H1 (cell line): ENCODE results near the gene CDK9. TPM values are rescaled to one million over a fixed set of nuclear protein-coding genes. Genes with fewer than 3 reads are reported as not detected.

Experiments used
- CTCF ChIA-PET: fragments of 300-600 bp; sonication (Branson Sonifier 250); formaldehyde crosslinking; loops from one replicate; lab custom pipeline; 2021; ENCODE audit not compliant: partially characterized antibody; lab: Charles Lee
- POLR2A ChIA-PET: fragments of 300-600 bp; sonication (Branson Sonifier 250); formaldehyde crosslinking; loops from one replicate; lab custom pipeline; 2021; ENCODE audit warnings: inconsistent platforms; ENCODE audit not compliant: partially characterized antibody; lab: Charles Lee
- DNase-seq, 2 experiments: peaks; one replicate each; pipeline versions ENCODE4 v3.0.0 to v3.0.0-alpha.2; 2010 to 2022; ENCODE audit warnings: low spot score in 2 of 2, low read depth in 1 of 2, mixed read lengths in 1 of 2
- FAIRE-seq: peaks from 2 replicates; lab custom pipeline; 2011; peaks lifted over from hg19 to GRCh38; lab: Jason Lieb, UNC
- H2AFZ ChIP-seq: 2 replicates; pipeline ENCODE4 v1.8.1; 2012; ENCODE audit warnings: low read length, inconsistent platforms
- H2AK5ac ChIP-seq: 2 replicates; pipeline ENCODE4 v1.6.1; 2013; ENCODE audit warnings: low read depth, low read length
- H2BK120ac ChIP-seq: replicated peaks from 2 replicates; pipeline ENCODE3; 2013; ENCODE audit warnings: low read depth, low read length, inconsistent platforms
- H2BK12ac ChIP-seq: 2 replicates; pipeline ENCODE4 v1.6.1; 2013; ENCODE audit warnings: low read depth, low read length
- H2BK15ac ChIP-seq: 2 replicates; pipeline ENCODE4 v1.6.1; 2013; ENCODE audit warnings: low read length
- H2BK20ac ChIP-seq: 2 replicates; pipeline ENCODE4 v1.6.1; 2013; ENCODE audit warnings: low read length
- H2BK5ac ChIP-seq: 2 replicates; pipeline ENCODE4 v1.6.1; 2013; ENCODE audit warnings: low read depth, low read length
- H3K14ac ChIP-seq: 2 replicates; pipeline ENCODE4 v1.6.1; 2013; ENCODE audit warnings: inconsistent platforms; ENCODE audit not compliant: insufficient read length
- H3K18ac ChIP-seq: 2 replicates; pipeline ENCODE4 v1.6.1; 2013; ENCODE audit warnings: low read length; ENCODE audit errors: extremely low read depth
- H3K23ac ChIP-seq: 2 replicates; pipeline ENCODE4 v1.6.1; 2013; ENCODE audit warnings: inconsistent platforms; ENCODE audit not compliant: insufficient read length
- H3K23me2 ChIP-seq: 2 replicates; pipeline ENCODE4 v1.6.1; 2013; ENCODE audit warnings: low read depth, low read length
- H3K27ac ChIP-seq: 2 replicates; pipeline ENCODE4 v1.6.1; 2011; ENCODE audit warnings: low read depth, low read length, inconsistent platforms
- H3K27me3 ChIP-seq, 4 experiments: replicated peaks in 1 of 4; 1 replicate in 1 of 4; 2 replicates in 3 of 4; pipeline versions ENCODE4 v1.6.1 to v1.8.1; 2011 to 2013; ENCODE audit warnings: low read length in 3 of 4, mild to moderate bottlenecking in 3 of 4, inconsistent platforms in 2 of 4, mixed read lengths in 2 of 4, moderate library complexity in 1 of 4; ENCODE audit not compliant: control insufficient read depth in 3 of 4, insufficient read depth in 3 of 4; ENCODE audit errors: extremely low read depth in 1 of 4
- H3K36me3 ChIP-seq, 4 experiments: 2 replicates each; pipeline versions ENCODE4 v1.6.1 to v1.8.1; 2011 to 2013; ENCODE audit warnings: mild to moderate bottlenecking in 4 of 4, low read length in 3 of 4, moderate library complexity in 2 of 4, control low read depth in 1 of 4, inconsistent platforms in 1 of 4; ENCODE audit not compliant: insufficient read depth in 4 of 4, control insufficient read depth in 2 of 4
- H3K4ac ChIP-seq: replicated peaks from 2 replicates; pipeline ENCODE3; 2013; ENCODE audit warnings: low read length, low read depth, mixed read lengths, inconsistent platforms; ENCODE audit not compliant: insufficient read length
- H3K4me1 ChIP-seq, 4 experiments: replicated peaks in 1 of 4; 1 replicate in 1 of 4; 2 replicates in 3 of 4; pipeline versions ENCODE4 v1.6.1 to v1.8.1; 2011 to 2013; ENCODE audit warnings: low read length in 3 of 4, inconsistent platforms in 2 of 4, mixed read lengths in 1 of 4; ENCODE audit not compliant: insufficient read depth in 4 of 4, control insufficient read depth in 3 of 4
- H3K4me2 ChIP-seq, 2 experiments: 2 replicates each; pipeline versions ENCODE4 v1.6.1 to v1.8.1; 2011 to 2013; ENCODE audit warnings: low read depth in 2 of 2, low read length in 2 of 2, control low read depth in 1 of 2, inconsistent platforms in 1 of 2, mild to moderate bottlenecking in 1 of 2; ENCODE audit not compliant: insufficient read depth in 1 of 2
- H3K4me3 ChIP-seq, 4 experiments: fragments of 200-600, 300-600 bp in 1 of 4; sonication (generic), shearing (Covaris generic), sonication (Bioruptor Twin) in 1 of 4; 2 replicates each; pipeline versions ENCODE4 v1.5.1 to v1.8.1; 2011 to 2016; ENCODE audit warnings: low read length in 4 of 4, low read depth in 3 of 4, control low read depth in 2 of 4, inconsistent platforms in 2 of 4, mild to moderate bottlenecking in 2 of 4, mixed read lengths in 1 of 4, moderate library complexity in 1 of 4; ENCODE audit not compliant: insufficient read depth in 2 of 4; ENCODE audit errors: extremely low read depth in 1 of 4
- H3K56ac ChIP-seq: replicated peaks from 2 replicates; pipeline ENCODE3; 2013; ENCODE audit warnings: low read depth, mild to moderate bottlenecking, mixed read lengths, low read length, inconsistent platforms; ENCODE audit not compliant: insufficient read length
- H3K79me1 ChIP-seq: 2 replicates; pipeline ENCODE4 v1.6.1; 2013; ENCODE audit warnings: low read depth, low read length, control low read depth
- H3K79me2 ChIP-seq, 2 experiments: 2 replicates each; pipeline versions ENCODE4 v1.6.1 to v1.8.1; 2012 to 2013; ENCODE audit warnings: low read length in 2 of 2, mild to moderate bottlenecking in 2 of 2, inconsistent platforms in 1 of 2; ENCODE audit not compliant: insufficient read depth in 2 of 2, control insufficient read depth in 1 of 2
- H3K9ac ChIP-seq, 4 experiments: replicated peaks in 1 of 4; 1 replicate in 1 of 4; 2 replicates in 3 of 4; pipeline versions ENCODE4 v1.6.1 to v1.8.1; 2011 to 2013; ENCODE audit warnings: low read depth in 3 of 4, low read length in 3 of 4, control low read depth in 2 of 4, mild to moderate bottlenecking in 2 of 4, moderate library complexity in 2 of 4, inconsistent platforms in 1 of 4; ENCODE audit errors: extremely low read depth in 1 of 4
- H3K9me3 ChIP-seq, 2 experiments: 2 replicates each; pipeline versions ENCODE4 v1.6.1 to v1.8.1; 2012 to 2013; ENCODE audit warnings: mild to moderate bottlenecking in 2 of 2, moderate library complexity in 2 of 2, control low read depth in 1 of 2, inconsistent platforms in 1 of 2, low read depth in 1 of 2, low read length in 1 of 2, mixed read lengths in 1 of 2; ENCODE audit not compliant: insufficient read depth in 2 of 2
- H4K20me1 ChIP-seq, 2 experiments: replicated peaks in 1 of 2; 2 replicates each; pipeline versions ENCODE3 to v1.8.1; 2011 to 2013; ENCODE audit warnings: inconsistent platforms in 2 of 2, low read length in 2 of 2, mild to moderate bottlenecking in 1 of 2; ENCODE audit not compliant: insufficient read depth in 2 of 2, control insufficient read depth in 1 of 2
- H4K5ac ChIP-seq: 2 replicates; pipeline ENCODE4 v1.6.1; 2013; ENCODE audit warnings: low read length, low read depth, mixed read lengths, inconsistent platforms; ENCODE audit not compliant: insufficient read length
- H4K8ac ChIP-seq: 2 replicates; pipeline ENCODE4 v1.8.0; 2013; ENCODE audit warnings: mild to moderate bottlenecking, moderate library complexity, low read length, inconsistent platforms; ENCODE audit not compliant: insufficient read depth; ENCODE audit errors: extremely low read depth
- H4K91ac ChIP-seq: replicated peaks from 2 replicates; pipeline ENCODE3; 2013; ENCODE audit warnings: low read length, mixed read lengths, inconsistent platforms; ENCODE audit not compliant: insufficient read length
- POU5F1 ChIP-seq: IDR thresholded peaks from 2 replicates; pipeline ENCODE4 v1.6.1; 2011; ENCODE audit warnings: low read depth, mild to moderate bottlenecking, low read length, moderate library complexity
- SIN3A ChIP-seq, 2 experiments: IDR thresholded peaks in 1 of 2; conservative IDR thresholded peaks in 1 of 2; 2 replicates each; pipeline ENCODE4 v1.6.1; 2011 to 2012; ENCODE audit warnings: low read length in 2 of 2, improper control_type of control experiment in 1 of 2, low read depth in 1 of 2, mild to moderate bottlenecking in 1 of 2
- WGBS, 2 experiments: shearing (Covaris generic) in 1 of 2; methylation state at CpG; one replicate each; pipeline versions ENCODE4 v1.1.6 to v1.1.7; 2013 to 2015; ENCODE audit warnings: low lambda C conversion rate in 2 of 2, mixed read lengths in 2 of 2, inconsistent platforms in 1 of 2, low coverage in 1 of 2, missing lambda C conversion rate in 1 of 2; ENCODE audit not compliant: insufficient replicate concordance in 2 of 2, insufficient coverage in 1 of 2, insufficient read length in 1 of 2; ENCODE audit errors: extremely low coverage in 1 of 2, missing lambda C conversion rate in 1 of 2; 5-methylcytosine and 5-hydroxymethylcytosine counted together
- polyA plus RNA-seq, 7 experiments: library from polyadenylated mRNA; depleted of rRNA in 3 of 7; stranded (reverse) in 5 of 7; unstranded in 2 of 7; fragments of >200 nt in 5 of 7; fragments of 200-250 nt in 2 of 7; gene quantifications; 1 replicate in 5 of 7; 2 replicates in 1 of 7; 4 replicates in 1 of 7; pipeline versions ENCODE4 v1.2.1 to v1.2.3, GENCODE V29; 2011 to 2013; ENCODE audit warnings: missing spikeins in 2 of 7, mixed read lengths in 2 of 7
- total RNA-seq: library from RNA; stranded (reverse); fragmentation: NEBNext Ultra II Directional; extraction: Animal tissue kit (Norgen Biotek cat#: 25700); gene quantifications from 2 replicates; pipeline ENCODE4 v1.2.1, GENCODE V29; 2021
- TF ChIP-seq, protein P1 (sequence below): IDR thresholded peaks from 2 replicates; pipeline ENCODE4 v1.6.1; 2012; ENCODE audit warnings: low read length, inconsistent platforms

Gene CDK9
- total and polyA plus RNA-seq, 2 of the 8 experiments (the other 6 are each of a cell fraction or from before 2014, with no cell fraction given), result 69.1 to 87.5 TPM

DNA sequence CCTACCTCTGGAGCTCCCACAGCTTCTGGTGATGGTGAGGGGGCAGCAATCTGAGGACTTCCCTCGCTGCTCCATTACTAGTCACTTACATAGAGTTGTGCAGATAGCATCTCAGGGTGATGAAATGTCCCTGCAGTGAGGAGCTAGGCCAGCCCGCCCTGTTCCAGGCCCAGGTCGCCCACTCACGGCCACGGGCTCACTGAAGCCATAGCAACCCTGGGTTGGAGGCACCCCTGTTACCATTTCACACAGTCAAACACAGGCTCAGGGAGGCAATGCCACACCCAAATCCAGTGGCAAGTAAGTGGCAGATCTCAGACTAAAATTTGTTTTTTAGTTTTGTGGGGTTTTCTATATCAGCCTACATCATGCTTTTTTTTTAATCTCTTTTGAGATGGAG lies 27.0 kb upstream of the CDK9 start:
- Histone ChIP-seq H3K4me1 (peaks cover 0 to 14% (median 11%) of the 10 kb centered on the region in 4 experiments; a peak in 6 of 7 replicates), H2AFZ (no peak overlapping the region), H3K14ac (no peak overlapping the region), H2BK20ac (no peak overlapping the region), H4K8ac (no peak overlapping the region), H3K4me3 (no peak overlapping the region), H2BK12ac (no peak overlapping the region), H3K27ac (no peak overlapping the region), H4K5ac (no peak overlapping the region), H2BK15ac (no peak overlapping the region), H3K23me2 (peaks cover 13% of the 10 kb centered on the region; the same call in 1 of the 2 replicates), H3K4me2 (no peak overlapping the region), H4K20me1 (peaks cover 0 to under 1% of the 10 kb centered on the region in 2 experiments), H3K4ac (no peak overlapping the region), H3K23ac (no peak overlapping the region), H2BK5ac (no peak overlapping the region), H3K27me3 (peaks cover 0 to 11% (median 6%) of the 10 kb centered on the region in 4 experiments; a peak in 6 of 7 replicates), H2AK5ac (no peak overlapping the region), H3K56ac (no peak overlapping the region), H3K18ac (no peak overlapping the region), H3K79me2 (no peaks in the 10 kb centered on the region), H4K91ac (no peak overlapping the region), H3K79me1 (no peaks in the 10 kb centered on the region), H3K9ac (no peak overlapping the region), H2BK120ac (no peak overlapping the region), H3K36me3 (no peaks in the 10 kb centered on the region), H3K9me3 (no peaks in the 10 kb centered on the region)
- FAIRE-seq, result no peak
- POLR2A ChIA-PET, result interaction anchor here (0.5 to 1.1 kb wide), 2 partner anchors 26 to 28 kb away, joined by 3 read pairs; no protein-coding TSS in a partner anchor
- TF ChIP-seq SIN3A (conservative IDR thresholded peaks at IDR 0.05 in 1 of 2, IDR thresholded peaks at IDR 0.05 in 1 of 2; ENCODE audit: low read depth in 1 of 2, low read length in 2 of 2) (no peak), POU5F1 (no peak)
- TF ChIP-seq, protein P1, sequence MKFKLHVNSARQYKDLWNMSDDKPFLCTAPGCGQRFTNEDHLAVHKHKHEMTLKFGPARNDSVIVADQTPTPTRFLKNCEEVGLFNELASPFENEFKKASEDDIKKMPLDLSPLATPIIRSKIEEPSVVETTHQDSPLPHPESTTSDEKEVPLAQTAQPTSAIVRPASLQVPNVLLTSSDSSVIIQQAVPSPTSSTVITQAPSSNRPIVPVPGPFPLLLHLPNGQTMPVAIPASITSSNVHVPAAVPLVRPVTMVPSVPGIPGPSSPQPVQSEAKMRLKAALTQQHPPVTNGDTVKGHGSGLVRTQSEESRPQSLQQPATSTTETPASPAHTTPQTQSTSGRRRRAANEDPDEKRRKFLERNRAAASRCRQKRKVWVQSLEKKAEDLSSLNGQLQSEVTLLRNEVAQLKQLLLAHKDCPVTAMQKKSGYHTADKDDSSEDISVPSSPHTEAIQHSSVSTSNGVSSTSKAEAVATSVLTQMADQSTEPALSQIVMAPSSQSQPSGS, result no peak
- no peak for DNase-seq
- CTCF ChIA-PET, result interaction anchor here (0.8 to 1.8 kb wide), 8 partner anchors 8 to 163 kb away, joined by 3 to 7 read pairs (median 4); no protein-coding TSS in a partner anchor
- WGBS, 2 experiments, result 91% methylated on average over 5 of the region's 5 CpGs; no CpG with 5 or more reads in 1 of the 2 experiments
